ENCODE measurements around the gene RTL1.

The RTL1 gene

DNA sequence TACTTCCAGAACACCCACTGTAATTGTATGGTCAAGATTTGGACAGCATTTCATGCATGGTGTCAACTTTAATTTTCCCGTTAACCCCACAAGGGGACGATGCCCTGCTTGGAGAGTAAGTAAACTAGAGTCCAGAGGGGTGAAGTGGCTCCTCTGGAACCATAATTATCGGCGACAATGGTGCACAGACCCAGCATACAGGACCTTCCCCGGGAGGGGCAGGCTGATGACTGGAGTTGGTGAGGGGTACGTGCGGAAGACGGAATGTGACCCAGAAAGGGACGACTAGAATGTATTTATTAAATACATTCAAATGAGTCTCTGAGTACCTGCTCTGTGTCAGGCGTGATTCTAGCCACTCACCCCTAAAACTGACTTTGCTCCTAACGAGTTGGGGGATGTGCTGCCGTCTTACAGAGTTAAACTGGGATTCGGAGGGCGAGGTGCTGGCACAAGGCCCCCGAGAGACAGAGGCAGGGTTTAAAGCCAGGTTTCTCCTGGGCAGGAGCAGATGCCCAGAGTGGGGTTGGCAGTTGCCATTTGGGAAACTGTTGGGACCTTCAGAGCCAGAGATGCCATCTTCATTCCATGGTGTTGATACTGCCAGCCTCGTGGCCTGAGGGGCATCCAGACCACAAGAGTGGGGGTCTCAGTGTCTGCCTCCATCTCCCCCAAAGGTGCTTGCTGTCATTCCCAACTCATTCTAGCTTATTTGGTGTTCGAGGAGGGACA, 10.9 kb downstream of the RTL1 start:
- Histone ChIP-seq H3K4me3 (ENCODE audit: control insufficient read depth in 1 of 7, extremely low read depth in 1 of 7, insufficient read depth in 4 of 7, low read depth in 2 of 7, low read length in 6 of 7) (no peak overlapping the region), H3K9me3 (ENCODE audit: control extremely low read depth in 1 of 5, control insufficient read depth in 4 of 5, insufficient read depth in 2 of 5, low read depth in 1 of 5, low read length in 4 of 5) (no peaks in the 10 kb centered on the region), H3K36me3 (ENCODE audit: control insufficient read depth in 4 of 4, insufficient read depth in 4 of 4, low read length in 3 of 4) (peaks cover 0 to 2% (median 0%) of the 10 kb centered on the region in 4 experiments), H3K27ac (ENCODE audit: insufficient read depth in 1 of 2, low read depth in 1 of 2, low read length in 2 of 2, poor library complexity in 1 of 2, severe bottlenecking in 2 of 2) (no peak overlapping the region), H3K27me3 (replicated peaks in 2 of 5; ENCODE audit: control insufficient read depth in 4 of 5, insufficient read depth in 5 of 5, low read length in 4 of 5) (no peaks in the 10 kb centered on the region), H3K4me1 (ENCODE audit: control extremely low read depth in 1 of 4, control insufficient read depth in 4 of 4, insufficient read depth in 4 of 4, low read length in 3 of 4) (peaks cover 0 to 3% (median 0%) of the 10 kb centered on the region in 4 experiments)
- over 99% methylated on average over 15 of the region's 17 CpGs for WGBS (ENCODE audit: insufficient coverage)
- no peak for DNase-seq
- ChIA-PET CTCF (no interaction called here), POLR2A (no interaction called here)

DNA sequence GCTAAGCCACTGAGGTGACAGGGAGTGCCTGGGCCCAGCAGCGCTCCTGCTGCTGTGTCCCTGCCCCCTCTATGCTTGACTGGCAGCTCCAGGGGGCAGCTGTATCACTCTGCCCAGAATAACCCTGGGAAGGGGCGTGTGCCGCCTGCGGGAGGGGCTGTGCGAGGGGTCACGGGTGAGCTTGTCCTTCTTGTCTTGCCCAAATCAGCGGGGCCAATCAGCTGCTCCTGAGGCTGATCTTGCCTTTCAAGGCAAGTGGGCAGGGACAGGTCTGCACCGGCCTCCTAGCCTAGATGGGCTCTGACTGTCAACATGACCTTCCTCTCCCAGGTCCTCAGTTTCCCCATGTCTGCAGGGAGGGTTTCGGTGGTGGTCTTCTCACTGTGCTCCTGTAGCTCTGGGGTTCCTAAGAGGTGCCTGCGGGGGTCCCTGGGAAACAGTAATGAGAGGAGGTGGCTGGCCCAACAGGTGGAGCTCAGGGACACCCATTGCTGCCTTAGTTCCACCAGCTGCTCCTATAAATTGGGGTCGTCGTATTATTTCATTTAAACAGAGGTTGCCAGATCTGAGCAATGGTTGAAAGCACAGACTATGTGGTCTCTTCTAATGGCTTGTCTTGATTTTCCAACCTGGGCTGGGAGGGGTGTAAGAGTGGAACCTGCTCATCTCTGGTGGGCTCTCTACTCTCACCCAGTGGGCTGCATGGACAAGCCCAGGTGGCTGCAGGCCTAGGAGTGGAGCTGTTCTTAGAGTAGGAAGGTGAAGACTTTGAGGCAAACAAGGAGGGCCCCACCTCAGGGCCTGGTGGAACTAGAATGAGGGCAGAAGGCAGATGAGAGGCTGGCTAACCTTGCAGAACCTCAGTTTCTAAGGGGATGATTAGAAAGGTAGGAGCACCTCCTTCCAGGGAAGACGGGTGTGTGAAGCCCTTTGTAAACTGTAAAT, 11.7 kb downstream of the RTL1 start:
- Histone ChIP-seq H3K27me3 (replicated peaks in 2 of 5; ENCODE audit: control insufficient read depth in 4 of 5, insufficient read depth in 5 of 5, low read length in 4 of 5) (no peaks in the 10 kb centered on the region), H3K9me3 (ENCODE audit: control extremely low read depth in 1 of 5, control insufficient read depth in 4 of 5, insufficient read depth in 2 of 5, low read depth in 1 of 5, low read length in 4 of 5) (no peaks in the 10 kb centered on the region), H3K4me3 (ENCODE audit: control insufficient read depth in 1 of 7, extremely low read depth in 1 of 7, insufficient read depth in 4 of 7, low read depth in 2 of 7, low read length in 6 of 7) (no peak overlapping the region), H3K27ac (ENCODE audit: insufficient read depth in 1 of 2, low read depth in 1 of 2, low read length in 2 of 2, poor library complexity in 1 of 2, severe bottlenecking in 2 of 2) (no peak overlapping the region), H3K4me1 (ENCODE audit: control extremely low read depth in 1 of 4, control insufficient read depth in 4 of 4, insufficient read depth in 4 of 4, low read length in 3 of 4) (peaks cover 0 to 3% (median 0%) of the 10 kb centered on the region in 4 experiments), H3K36me3 (ENCODE audit: control insufficient read depth in 4 of 4, insufficient read depth in 4 of 4, low read length in 3 of 4) (peaks cover 0 to 2% (median 0%) of the 10 kb centered on the region in 4 experiments)
- ChIA-PET POLR2A (no interaction called here), CTCF (no interaction called here)
- no peak for DNase-seq
- 97% methylated on average over 11 of the region's 13 CpGs for WGBS (ENCODE audit: insufficient coverage)

DNA sequence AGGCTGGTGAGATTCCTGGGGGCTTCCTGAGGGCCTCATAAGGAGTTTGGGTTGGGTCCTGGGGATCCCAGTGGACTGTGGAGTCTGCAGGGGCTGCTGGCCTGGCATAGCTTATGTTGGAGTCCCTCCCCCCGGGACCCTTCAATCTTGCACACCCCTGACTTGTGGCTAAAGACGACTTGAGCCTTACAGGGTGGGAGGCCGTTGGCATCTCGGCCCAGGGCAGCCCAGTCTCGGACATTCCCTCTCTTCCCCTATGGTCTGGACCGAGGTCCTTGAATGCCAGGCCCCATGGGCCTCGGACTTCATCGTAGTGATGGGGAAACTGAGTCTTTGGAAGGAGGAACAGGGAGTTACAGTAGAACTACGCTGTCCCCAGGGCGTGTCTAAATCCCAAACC, 12.5 kb downstream of the RTL1 start:
- H3K27ac ChIP-seq (ENCODE audit: insufficient read depth in 1 of 2, low read depth in 1 of 2, low read length in 2 of 2, poor library complexity in 1 of 2, severe bottlenecking in 2 of 2): no peak overlapping the region
- H3K36me3 ChIP-seq (ENCODE audit: control insufficient read depth in 4 of 4, insufficient read depth in 4 of 4, low read length in 3 of 4): peaks cover 0 to 2% (median 0%) of the 10 kb centered on the region in 4 experiments
- POLR2A ChIA-PET: no interaction called here
- CTCF ChIA-PET: interaction anchor here (1.4 to 1.7 kb wide), 2 partner anchors 9 to 40 kb away, joined by 3 to 7 read pairs; no protein-coding TSS in a partner anchor
- DNase-seq: no peak
- 97% methylated on average over 6 of the region's 10 CpGs for WGBS (ENCODE audit: insufficient coverage)
- H3K4me1 ChIP-seq (ENCODE audit: control extremely low read depth in 1 of 4, control insufficient read depth in 4 of 4, insufficient read depth in 4 of 4, low read length in 3 of 4): no peaks in the 10 kb centered on the region
- no peaks in the 10 kb centered on the region for H3K9me3 ChIP-seq (ENCODE audit: control extremely low read depth in 1 of 5, control insufficient read depth in 4 of 5, insufficient read depth in 2 of 5, low read depth in 1 of 5, low read length in 4 of 5)
- H3K27me3 ChIP-seq (replicated peaks in 2 of 5; ENCODE audit: control insufficient read depth in 4 of 5, insufficient read depth in 5 of 5, low read length in 4 of 5): no peaks in the 10 kb centered on the region
- no peak overlapping the region for H3K4me3 ChIP-seq (ENCODE audit: control insufficient read depth in 1 of 7, extremely low read depth in 1 of 7, insufficient read depth in 4 of 7, low read depth in 2 of 7, low read length in 6 of 7)

DNA sequence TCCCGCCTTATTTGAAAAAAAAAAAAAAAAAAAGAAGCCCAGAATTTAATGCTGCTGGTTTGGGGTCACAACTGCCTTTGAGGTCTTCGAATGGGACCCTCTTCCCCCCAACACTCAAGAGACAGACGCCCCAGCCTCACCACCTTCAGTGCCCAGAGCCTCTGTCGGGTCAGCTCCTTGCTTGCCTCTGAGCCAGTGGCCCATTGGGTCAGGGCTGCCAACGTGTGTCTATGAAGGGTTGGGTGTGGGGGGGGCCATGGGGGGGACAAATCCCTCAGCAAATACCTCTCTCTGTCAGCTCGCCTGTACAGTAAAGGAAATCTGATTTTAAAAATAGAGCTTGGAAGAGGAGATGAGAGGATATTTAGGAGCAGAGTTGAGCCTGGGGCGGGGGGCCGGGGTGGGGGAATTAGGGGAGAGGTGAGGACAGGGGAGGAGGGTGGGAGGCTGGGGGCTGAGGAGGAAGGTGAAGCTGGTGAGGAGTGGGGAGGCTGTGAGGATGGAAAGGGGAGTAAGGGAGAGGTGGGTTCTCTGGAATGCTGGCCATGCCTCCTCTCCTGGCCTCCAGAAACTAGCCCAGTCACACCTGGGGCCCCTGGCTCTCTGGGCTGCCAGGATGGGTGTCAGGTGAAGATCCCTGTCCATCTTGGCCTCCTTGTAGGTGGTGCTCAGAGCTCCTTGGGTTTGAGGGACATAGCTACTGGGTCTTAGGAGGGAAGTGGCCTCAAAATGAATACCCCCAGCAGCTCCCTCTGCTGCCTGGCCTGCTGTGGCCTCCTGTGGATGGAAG, 13.3 kb downstream of the RTL1 start:
- Histone ChIP-seq H3K36me3 (ENCODE audit: control insufficient read depth in 4 of 4, insufficient read depth in 4 of 4, low read length in 3 of 4) (peaks cover 0 to 2% (median 0%) of the 10 kb centered on the region in 4 experiments), H3K27ac (ENCODE audit: insufficient read depth in 1 of 2, low read depth in 1 of 2, low read length in 2 of 2, poor library complexity in 1 of 2, severe bottlenecking in 2 of 2) (no peak overlapping the region), H3K4me1 (ENCODE audit: control extremely low read depth in 1 of 4, control insufficient read depth in 4 of 4, insufficient read depth in 4 of 4, low read length in 3 of 4) (no peaks in the 10 kb centered on the region), H3K27me3 (replicated peaks in 2 of 5; ENCODE audit: control insufficient read depth in 4 of 5, insufficient read depth in 5 of 5, low read length in 4 of 5) (no peaks in the 10 kb centered on the region), H3K9me3 (ENCODE audit: control extremely low read depth in 1 of 5, control insufficient read depth in 4 of 5, insufficient read depth in 2 of 5, low read depth in 1 of 5, low read length in 4 of 5) (no peaks in the 10 kb centered on the region), H3K4me3 (ENCODE audit: control insufficient read depth in 1 of 7, extremely low read depth in 1 of 7, insufficient read depth in 4 of 7, low read depth in 2 of 7, low read length in 6 of 7) (no peak overlapping the region)
- CTCF ChIA-PET: interaction anchor here (1.4 to 1.7 kb wide), 2 partner anchors 10 to 39 kb away, joined by 3 to 7 read pairs; no protein-coding TSS in a partner anchor
- POLR2A ChIA-PET: no interaction called here
- 100% methylated on average over 2 of the region's 8 CpGs for WGBS (ENCODE audit: insufficient coverage)
- DNase-seq: no peak

DNA sequence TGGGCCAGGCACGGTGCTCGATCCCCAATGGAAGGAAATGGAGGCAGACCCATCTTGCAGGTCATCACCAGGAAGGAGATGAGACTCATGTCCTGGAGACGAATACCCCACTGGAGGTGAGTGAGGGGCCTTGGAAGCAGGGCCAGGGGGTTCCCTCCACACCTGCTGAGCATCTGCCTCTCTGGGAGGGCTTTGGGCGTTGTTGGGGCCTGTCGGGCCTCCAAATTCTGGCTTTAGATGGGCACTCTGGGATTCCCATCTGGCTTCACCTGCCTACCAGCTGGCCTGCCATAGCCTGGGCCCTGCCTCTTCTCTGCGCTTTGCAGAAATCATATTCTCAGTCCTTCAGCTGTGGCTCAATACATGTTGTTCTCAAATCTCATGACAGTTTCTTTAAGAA, 13.9 kb downstream of the RTL1 start:
- CTCF ChIA-PET: interaction anchor here (1.4 to 1.7 kb wide), 2 partner anchors 10 to 39 kb away, joined by 3 to 7 read pairs; no protein-coding TSS in a partner anchor

DNA sequence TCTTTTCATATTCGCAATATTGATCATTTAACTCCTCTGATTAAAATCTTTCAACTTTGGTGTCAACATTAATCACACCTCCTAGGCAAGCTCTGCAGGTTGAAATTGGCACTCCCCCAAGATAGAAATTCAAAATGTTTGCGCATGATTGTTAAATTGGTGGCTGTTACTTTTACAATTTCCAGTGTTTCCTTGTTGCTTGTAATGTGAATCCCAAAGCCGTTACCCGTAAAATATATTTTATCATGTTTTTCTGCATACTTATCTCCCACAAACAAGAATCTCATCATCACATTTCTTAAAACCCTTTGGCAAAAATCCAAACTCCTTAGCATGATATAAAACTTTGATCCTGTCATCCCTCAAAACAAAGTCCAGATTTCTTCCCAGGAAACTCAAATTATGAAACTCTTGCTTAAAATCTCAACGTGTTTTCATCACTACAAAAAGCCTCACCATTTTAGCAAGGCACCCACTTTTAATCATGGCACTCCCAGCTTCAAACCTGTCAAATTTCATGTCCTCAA, 14.7 kb downstream of the RTL1 start:
- ChIA-PET CTCF (no interaction called here), POLR2A (no interaction called here)
- Histone ChIP-seq H3K9me3 (ENCODE audit: control extremely low read depth in 1 of 5, control insufficient read depth in 4 of 5, insufficient read depth in 2 of 5, low read depth in 1 of 5, low read length in 4 of 5) (no peaks in the 10 kb centered on the region), H3K4me1 (ENCODE audit: control extremely low read depth in 1 of 4, control insufficient read depth in 4 of 4, insufficient read depth in 4 of 4, low read length in 3 of 4) (no peaks in the 10 kb centered on the region), H3K4me3 (ENCODE audit: control insufficient read depth in 1 of 7, extremely low read depth in 1 of 7, insufficient read depth in 4 of 7, low read depth in 2 of 7, low read length in 6 of 7) (no peak overlapping the region), H3K36me3 (ENCODE audit: control insufficient read depth in 4 of 4, insufficient read depth in 4 of 4, low read length in 3 of 4) (peaks cover 0 to 3% (median 1%) of the 10 kb centered on the region in 4 experiments), H3K27me3 (replicated peaks in 2 of 5; ENCODE audit: control insufficient read depth in 4 of 5, insufficient read depth in 5 of 5, low read length in 4 of 5) (no peaks in the 10 kb centered on the region), H3K27ac (ENCODE audit: insufficient read depth in 1 of 2, low read depth in 1 of 2, low read length in 2 of 2, poor library complexity in 1 of 2, severe bottlenecking in 2 of 2) (no peak overlapping the region)
- no peak for DNase-seq
- 79% methylated on average over 3 of the region's 5 CpGs for WGBS (ENCODE audit: insufficient coverage)

More for the DNA sequence above, 13.9 kb downstream of the RTL1 start:
- WGBS (ENCODE audit: insufficient coverage): 89% methylated on average over 4 of the region's 6 CpGs
- Histone ChIP-seq H3K27ac (ENCODE audit: insufficient read depth in 1 of 2, low read depth in 1 of 2, low read length in 2 of 2, poor library complexity in 1 of 2, severe bottlenecking in 2 of 2) (no peak overlapping the region), H3K4me1 (ENCODE audit: control extremely low read depth in 1 of 4, control insufficient read depth in 4 of 4, insufficient read depth in 4 of 4, low read length in 3 of 4) (no peaks in the 10 kb centered on the region), H3K9me3 (ENCODE audit: control extremely low read depth in 1 of 5, control insufficient read depth in 4 of 5, insufficient read depth in 2 of 5, low read depth in 1 of 5, low read length in 4 of 5) (no peaks in the 10 kb centered on the region), H3K27me3 (replicated peaks in 2 of 5; ENCODE audit: control insufficient read depth in 4 of 5, insufficient read depth in 5 of 5, low read length in 4 of 5) (no peaks in the 10 kb centered on the region), H3K36me3 (ENCODE audit: control insufficient read depth in 4 of 4, insufficient read depth in 4 of 4, low read length in 3 of 4) (peaks cover 0 to 2% (median 0%) of the 10 kb centered on the region in 4 experiments), H3K4me3 (ENCODE audit: control insufficient read depth in 1 of 7, extremely low read depth in 1 of 7, insufficient read depth in 4 of 7, low read depth in 2 of 7, low read length in 6 of 7) (no peak overlapping the region)
- POLR2A ChIA-PET: no interaction called here
- DNase-seq: no peak

All from common myeloid progenitor, CD34-positive (primary cell).